ENCODE results near the gene PTPRM.
"Not testable (repeated sequence)": the region's sequence is repeated elsewhere in the genome, so short reads cannot be mapped to it uniquely, and the experiment has no call there.

The PTPRM gene

GRCh38 chr18:7729868-7730267 lies 162.8 kb downstream of the PTPRM start:
- DNase-seq: no peak

GRCh38 chr18:7730682-7731081 lies 163.6 kb downstream of the PTPRM start:
- DNase-seq: no peak

- DNase-seq: no peak
Observed at GRCh38 chr18:7733642-7734041, 166.5 kb downstream of the PTPRM start.

- no peak for DNase-seq
Observed at GRCh38 chr18:7735196-7735595, 168.1 kb downstream of the PTPRM start.

- no peak for DNase-seq
Observed at GRCh38 chr18:7735626-7736175, 168.6 kb downstream of the PTPRM start.

- DNase-seq: not testable (repeated sequence)
Observed at GRCh38 chr18:7736526-7736925, 169.4 kb downstream of the PTPRM start.

- DNase-seq: no peak
Observed at GRCh38 chr18:7737550-7737949, 170.4 kb downstream of the PTPRM start.

GRCh38 chr18:7740821-7741220 lies 173.7 kb downstream of the PTPRM start:
- peak; percentile 55 for DNase-seq

- DNase-seq: no peak
Observed at GRCh38 chr18:7741640-7742039, 174.5 kb downstream of the PTPRM start.

- no peak for DNase-seq
Observed at GRCh38 chr18:7742224-7742623, 175.1 kb downstream of the PTPRM start.

GRCh38 chr18:7743256-7743655 lies 176.1 kb downstream of the PTPRM start:
- DNase-seq: no peak

- DNase-seq: no peak
Observed at GRCh38 chr18:7746106-7746505, 179.0 kb downstream of the PTPRM start.

GRCh38 chr18:7748251-7749007 lies 181.3 kb downstream of the PTPRM start:
- DNase-seq: no peak

GRCh38 chr18:7749008-7749405 lies 181.9 kb downstream of the PTPRM start:
- DNase-seq: no peak

GRCh38 chr18:7749510-7749981 lies 182.4 kb downstream of the PTPRM start:
- DNase-seq: peak; percentile 56

GRCh38 chr18:7750095-7750663 lies 183.1 kb downstream of the PTPRM start:
- no peak for DNase-seq

GRCh38 chr18:7750966-7751365 lies 183.8 kb downstream of the PTPRM start:
- no peak for DNase-seq

- DNase-seq: no peak
Observed at GRCh38 chr18:7754258-7754657, 187.1 kb downstream of the PTPRM start.

- DNase-seq: no peak
Observed at GRCh38 chr18:7754725-7755181, 187.6 kb downstream of the PTPRM start.

- no peak for DNase-seq
Observed at GRCh38 chr18:7755753-7756475, 188.8 kb downstream of the PTPRM start.

GRCh38 chr18:7757175-7757574 lies 190.1 kb downstream of the PTPRM start:
- no peak for DNase-seq

- no peak for DNase-seq
Observed at GRCh38 chr18:7758764-7759163, 191.6 kb downstream of the PTPRM start.
